ENCODE measurements around the gene UBA3. TPM values are rescaled to one million over a fixed set of nuclear protein-coding genes. Genes with fewer than 3 reads are reported as not detected.

UBA3 gene
- polyA plus RNA-seq, 3 donors: 77.1 to 88.5 (median 81.7) TPM

DNA sequence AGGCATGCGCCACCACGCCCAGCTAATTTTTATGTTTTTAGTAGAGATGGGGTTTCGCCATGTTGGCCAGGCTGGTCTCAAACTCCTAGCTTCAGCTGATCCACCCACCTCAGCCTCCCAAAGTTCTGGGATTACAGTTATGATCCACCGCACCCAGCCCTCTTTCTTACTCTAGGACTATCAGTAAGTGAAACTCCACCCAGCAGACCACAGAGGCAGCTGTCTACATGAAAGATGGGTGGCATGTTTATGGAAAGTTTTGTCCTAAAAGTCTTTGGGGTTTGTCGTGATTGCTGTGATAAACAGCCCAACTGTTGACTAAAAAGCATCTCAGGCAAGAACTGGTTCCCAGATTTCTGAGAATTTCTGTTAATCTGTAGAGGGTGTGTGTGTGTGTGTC is 15.5 kb upstream of the UBA3 start:
- intact Hi-C loops (cut with micrococcal nuclease): no loop called here

DNA sequence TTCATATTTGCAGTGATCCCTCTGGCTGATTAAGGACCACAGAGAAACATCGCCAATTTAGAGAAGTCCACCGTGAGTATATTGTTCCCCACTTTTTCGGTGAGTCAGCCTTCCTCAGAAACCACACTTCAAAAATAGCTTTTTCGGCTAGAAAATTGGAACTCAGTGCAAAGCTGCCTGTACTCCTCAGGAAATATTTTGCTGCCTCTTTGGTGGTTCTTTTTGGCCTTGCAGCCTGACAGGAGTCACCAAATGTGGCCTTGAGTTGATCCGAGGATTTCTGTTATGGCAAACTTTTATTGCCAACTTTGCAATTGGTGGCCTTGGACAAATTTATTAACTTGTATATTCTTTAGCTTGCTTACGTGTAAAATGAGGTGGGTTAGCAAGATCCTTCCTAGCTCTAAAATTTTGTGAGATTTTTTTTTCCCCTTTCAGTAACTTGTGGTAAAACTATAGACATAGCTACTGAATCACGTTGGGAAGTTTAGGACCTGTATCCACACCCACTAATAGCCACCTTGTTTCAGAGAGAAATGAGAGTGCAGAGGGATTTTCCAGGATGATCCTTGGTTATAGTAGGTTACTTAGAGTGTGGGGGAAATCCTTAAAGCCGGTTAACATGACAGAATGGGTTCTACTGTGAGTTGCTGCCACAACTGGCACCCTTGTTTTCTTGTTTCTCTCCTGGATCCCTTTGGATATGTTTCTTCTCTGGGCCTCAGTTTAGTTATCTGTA is 14.5 kb upstream of the UBA3 start:
- intact Hi-C loops (cut with micrococcal nuclease): no loop called here
- peak overlapping the region; percentile 85 to 95 (median 90) for H3K27ac Mint-ChIP-seq
- H3K79me2 ChIP-seq (ENCODE audit: insufficient read depth, low read length): peaks cover 91% of the 10 kb centered on the region
- peaks cover 85% of the 10 kb centered on the region for H3K4me1 Mint-ChIP-seq
- peaks cover 0 to 3% (median 0%) of the 10 kb centered on the region in 3 donors for H3K27me3 Mint-ChIP-seq (ENCODE audit: low read depth in 3 of 3)
- peaks cover 93% of the 10 kb centered on the region in 2 donors for H3K4me1 ChIP-seq (ENCODE audit: control insufficient read depth in 1 of 2, insufficient read depth in 2 of 2, low read length in 2 of 2)
- WGBS (ENCODE audit: insufficient coverage): 0% methylated on average over 5 of the region's 8 CpGs
- H3K9me3 Mint-ChIP-seq: no peaks in the 10 kb centered on the region
- peak; percentile 58 to 83 (median 80) for DNase-seq
- peaks cover 22 to 29% of the 10 kb centered on the region in 2 donors for H3K36me3 Mint-ChIP-seq
- TF ChIP-seq, protein P1, sequence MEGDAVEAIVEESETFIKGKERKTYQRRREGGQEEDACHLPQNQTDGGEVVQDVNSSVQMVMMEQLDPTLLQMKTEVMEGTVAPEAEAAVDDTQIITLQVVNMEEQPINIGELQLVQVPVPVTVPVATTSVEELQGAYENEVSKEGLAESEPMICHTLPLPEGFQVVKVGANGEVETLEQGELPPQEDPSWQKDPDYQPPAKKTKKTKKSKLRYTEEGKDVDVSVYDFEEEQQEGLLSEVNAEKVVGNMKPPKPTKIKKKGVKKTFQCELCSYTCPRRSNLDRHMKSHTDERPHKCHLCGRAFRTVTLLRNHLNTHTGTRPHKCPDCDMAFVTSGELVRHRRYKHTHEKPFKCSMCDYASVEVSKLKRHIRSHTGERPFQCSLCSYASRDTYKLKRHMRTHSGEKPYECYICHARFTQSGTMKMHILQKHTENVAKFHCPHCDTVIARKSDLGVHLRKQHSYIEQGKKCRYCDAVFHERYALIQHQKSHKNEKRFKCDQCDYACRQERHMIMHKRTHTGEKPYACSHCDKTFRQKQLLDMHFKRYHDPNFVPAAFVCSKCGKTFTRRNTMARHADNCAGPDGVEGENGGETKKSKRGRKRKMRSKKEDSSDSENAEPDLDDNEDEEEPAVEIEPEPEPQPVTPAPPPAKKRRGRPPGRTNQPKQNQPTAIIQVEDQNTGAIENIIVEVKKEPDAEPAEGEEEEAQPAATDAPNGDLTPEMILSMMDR (IDR thresholded peaks at IDR 0.05): no peak
- peak overlapping the region; percentile 69 for H3K4me2 ChIP-seq (replicated peaks; ENCODE audit: extremely low read depth, low read length, poor library complexity, severe bottlenecking)
- H3K27ac ChIP-seq (ENCODE audit: low read depth in 1 of 2, low read length in 2 of 2): peak overlapping the region; percentile 53 to 82
- no peaks in the 10 kb centered on the region for H3K27me3 ChIP-seq (ENCODE audit: control insufficient read depth in 2 of 2, insufficient read depth in 2 of 2, low read length in 2 of 2)
- H2AFZ ChIP-seq (ENCODE audit: insufficient read depth, low read depth, low read length, poor library complexity, severe bottlenecking): no peak overlapping the region
- peaks cover 7 to 18% of the 10 kb centered on the region in 2 donors for H3K36me3 ChIP-seq (replicated peaks in 1 of 2; ENCODE audit: control insufficient read depth in 1 of 2, insufficient read depth in 2 of 2, low read length in 2 of 2)
- H4K20me1 ChIP-seq (ENCODE audit: insufficient read depth, low read length): peaks cover 84% of the 10 kb centered on the region
- H3K4me3 ChIP-seq (replicated peaks in 1 of 3; ENCODE audit: low read depth in 2 of 3, low read length in 3 of 3): peak overlapping the region in 2 of 3 experiments; percentile 14 to 68
- H3K9ac ChIP-seq (ENCODE audit: insufficient read depth, low read length, poor library complexity, severe bottlenecking): peak overlapping the region; percentile 32
- H3K4me3 Mint-ChIP-seq: peak overlapping the region in 1 of 2 donors; percentile 83
- no peaks in the 10 kb centered on the region for H3K9me3 ChIP-seq (replicated peaks in 1 of 2; ENCODE audit: control insufficient read depth in 1 of 2, insufficient read depth in 1 of 2, low read length in 2 of 2)

More for the DNA sequence above, 15.5 kb upstream of the UBA3 start:
- Histone ChIP-seq H2AFZ (ENCODE audit: insufficient read depth, low read depth, low read length, poor library complexity, severe bottlenecking) (no peak overlapping the region), H3K4me2 (replicated peaks; ENCODE audit: extremely low read depth, low read length, poor library complexity, severe bottlenecking) (peak overlapping the region; percentile 69), H3K4me1 (ENCODE audit: control insufficient read depth in 1 of 2, insufficient read depth in 2 of 2, low read length in 2 of 2) (peaks cover 83 to 93% of the 10 kb centered on the region in 2 donors), H3K27me3 (ENCODE audit: control insufficient read depth in 2 of 2, insufficient read depth in 2 of 2, low read length in 2 of 2) (no peaks in the 10 kb centered on the region), H3K79me2 (ENCODE audit: insufficient read depth, low read length) (peaks cover 91% of the 10 kb centered on the region), H3K4me3 (replicated peaks in 1 of 3; ENCODE audit: low read depth in 2 of 3, low read length in 3 of 3) (peak overlapping the region in 1 of 3 experiments; percentile 23), H4K20me1 (ENCODE audit: insufficient read depth, low read length) (peaks cover 84% of the 10 kb centered on the region), H3K36me3 (replicated peaks in 1 of 2; ENCODE audit: control insufficient read depth in 1 of 2, insufficient read depth in 2 of 2, low read length in 2 of 2) (peaks cover 0 to 17% of the 10 kb centered on the region in 2 donors), H3K9ac (ENCODE audit: insufficient read depth, low read length, poor library complexity, severe bottlenecking) (no peak overlapping the region), H3K27ac (ENCODE audit: low read depth in 1 of 2, low read length in 2 of 2) (peak overlapping the region; percentile 41 to 82), H3K9me3 (replicated peaks in 1 of 2; ENCODE audit: control insufficient read depth in 1 of 2, insufficient read depth in 1 of 2, low read length in 2 of 2) (no peaks in the 10 kb centered on the region)
- TF ChIP-seq, protein P1 (IDR thresholded peaks at IDR 0.05): no peak
- Mint-ChIP-seq H3K27ac (peak overlapping the region; percentile 84 to 93 (median 91)), H3K4me3 (peak overlapping the region in 1 of 2 donors; percentile 57), H3K9me3 (no peaks in the 10 kb centered on the region), H3K4me1 (peaks cover 82% of the 10 kb centered on the region), H3K36me3 (peaks cover 18 to 28% of the 10 kb centered on the region in 2 donors), H3K27me3 (ENCODE audit: low read depth in 3 of 3) (peaks cover 0 to 3% (median 0%) of the 10 kb centered on the region in 3 donors)
- 0% methylated on average over 1 of the region's 5 CpGs for WGBS (ENCODE audit: insufficient coverage)
- DNase-seq: no peak
